H1 (cell line): ENCODE data around the gene TMEM72. TPM values are rescaled to one million over a fixed set of nuclear protein-coding genes. Genes with fewer than 3 reads are reported as not detected.
A peak's percentile ranks its signal among the peaks of the same experiment; 100 is the strongest.

Experiments
- CTCF ChIA-PET: fragments of 300-600 bp; sonication (Branson Sonifier 250); formaldehyde crosslinking; loops from one replicate; lab custom pipeline; 2021; ENCODE audit not compliant: partially characterized antibody; lab: Charles Lee
- POLR2A ChIA-PET: fragments of 300-600 bp; sonication (Branson Sonifier 250); formaldehyde crosslinking; loops from one replicate; lab custom pipeline; 2021; ENCODE audit warnings: inconsistent platforms; ENCODE audit not compliant: partially characterized antibody; lab: Charles Lee
- DNase-seq, 2 experiments: peaks; one replicate each; pipeline versions ENCODE4 v3.0.0 to v3.0.0-alpha.2; 2010 to 2022; ENCODE audit warnings: low spot score in 2 of 2, low read depth in 1 of 2, mixed read lengths in 1 of 2
- FAIRE-seq: peaks from 2 replicates; lab custom pipeline; 2011; peaks lifted over from hg19 to GRCh38; lab: Jason Lieb, UNC
- H2AFZ ChIP-seq: 2 replicates; pipeline ENCODE4 v1.8.1; 2012; ENCODE audit warnings: low read length, inconsistent platforms
- H2AK5ac ChIP-seq: 2 replicates; pipeline ENCODE4 v1.6.1; 2013; ENCODE audit warnings: low read depth, low read length
- H2BK120ac ChIP-seq: replicated peaks from 2 replicates; pipeline ENCODE3; 2013; ENCODE audit warnings: low read depth, low read length, inconsistent platforms
- H2BK12ac ChIP-seq: 2 replicates; pipeline ENCODE4 v1.6.1; 2013; ENCODE audit warnings: low read depth, low read length
- H2BK15ac ChIP-seq: 2 replicates; pipeline ENCODE4 v1.6.1; 2013; ENCODE audit warnings: low read length
- H2BK20ac ChIP-seq: 2 replicates; pipeline ENCODE4 v1.6.1; 2013; ENCODE audit warnings: low read length
- H2BK5ac ChIP-seq: 2 replicates; pipeline ENCODE4 v1.6.1; 2013; ENCODE audit warnings: low read depth, low read length
- H3K14ac ChIP-seq: 2 replicates; pipeline ENCODE4 v1.6.1; 2013; ENCODE audit warnings: inconsistent platforms; ENCODE audit not compliant: insufficient read length
- H3K18ac ChIP-seq: 2 replicates; pipeline ENCODE4 v1.6.1; 2013; ENCODE audit warnings: low read length; ENCODE audit errors: extremely low read depth
- H3K23ac ChIP-seq: 2 replicates; pipeline ENCODE4 v1.6.1; 2013; ENCODE audit warnings: inconsistent platforms; ENCODE audit not compliant: insufficient read length
- H3K23me2 ChIP-seq: 2 replicates; pipeline ENCODE4 v1.6.1; 2013; ENCODE audit warnings: low read depth, low read length
- H3K27ac ChIP-seq: 2 replicates; pipeline ENCODE4 v1.6.1; 2011; ENCODE audit warnings: low read depth, low read length, inconsistent platforms
- H3K27me3 ChIP-seq, 4 experiments: replicated peaks in 1 of 4; 1 replicate in 1 of 4; 2 replicates in 3 of 4; pipeline versions ENCODE4 v1.6.1 to v1.8.1; 2011 to 2013; ENCODE audit warnings: low read length in 3 of 4, mild to moderate bottlenecking in 3 of 4, inconsistent platforms in 2 of 4, mixed read lengths in 2 of 4, moderate library complexity in 1 of 4; ENCODE audit not compliant: control insufficient read depth in 3 of 4, insufficient read depth in 3 of 4; ENCODE audit errors: extremely low read depth in 1 of 4
- H3K36me3 ChIP-seq, 4 experiments: 2 replicates each; pipeline versions ENCODE4 v1.6.1 to v1.8.1; 2011 to 2013; ENCODE audit warnings: mild to moderate bottlenecking in 4 of 4, low read length in 3 of 4, moderate library complexity in 2 of 4, control low read depth in 1 of 4, inconsistent platforms in 1 of 4; ENCODE audit not compliant: insufficient read depth in 4 of 4, control insufficient read depth in 2 of 4
- H3K4ac ChIP-seq: replicated peaks from 2 replicates; pipeline ENCODE3; 2013; ENCODE audit warnings: low read length, low read depth, mixed read lengths, inconsistent platforms; ENCODE audit not compliant: insufficient read length
- H3K4me1 ChIP-seq, 4 experiments: replicated peaks in 1 of 4; 1 replicate in 1 of 4; 2 replicates in 3 of 4; pipeline versions ENCODE4 v1.6.1 to v1.8.1; 2011 to 2013; ENCODE audit warnings: low read length in 3 of 4, inconsistent platforms in 2 of 4, mixed read lengths in 1 of 4; ENCODE audit not compliant: insufficient read depth in 4 of 4, control insufficient read depth in 3 of 4
- H3K4me2 ChIP-seq, 2 experiments: 2 replicates each; pipeline versions ENCODE4 v1.6.1 to v1.8.1; 2011 to 2013; ENCODE audit warnings: low read depth in 2 of 2, low read length in 2 of 2, control low read depth in 1 of 2, inconsistent platforms in 1 of 2, mild to moderate bottlenecking in 1 of 2; ENCODE audit not compliant: insufficient read depth in 1 of 2
- H3K4me3 ChIP-seq, 4 experiments: fragments of 200-600, 300-600 bp in 1 of 4; sonication (generic), shearing (Covaris generic), sonication (Bioruptor Twin) in 1 of 4; 2 replicates each; pipeline versions ENCODE4 v1.5.1 to v1.8.1; 2011 to 2016; ENCODE audit warnings: low read length in 4 of 4, low read depth in 3 of 4, control low read depth in 2 of 4, inconsistent platforms in 2 of 4, mild to moderate bottlenecking in 2 of 4, mixed read lengths in 1 of 4, moderate library complexity in 1 of 4; ENCODE audit not compliant: insufficient read depth in 2 of 4; ENCODE audit errors: extremely low read depth in 1 of 4
- H3K56ac ChIP-seq: replicated peaks from 2 replicates; pipeline ENCODE3; 2013; ENCODE audit warnings: low read depth, mild to moderate bottlenecking, mixed read lengths, low read length, inconsistent platforms; ENCODE audit not compliant: insufficient read length
- H3K79me1 ChIP-seq: 2 replicates; pipeline ENCODE4 v1.6.1; 2013; ENCODE audit warnings: low read depth, low read length, control low read depth
- H3K79me2 ChIP-seq, 2 experiments: 2 replicates each; pipeline versions ENCODE4 v1.6.1 to v1.8.1; 2012 to 2013; ENCODE audit warnings: low read length in 2 of 2, mild to moderate bottlenecking in 2 of 2, inconsistent platforms in 1 of 2; ENCODE audit not compliant: insufficient read depth in 2 of 2, control insufficient read depth in 1 of 2
- H3K9ac ChIP-seq, 4 experiments: replicated peaks in 1 of 4; 1 replicate in 1 of 4; 2 replicates in 3 of 4; pipeline versions ENCODE4 v1.6.1 to v1.8.1; 2011 to 2013; ENCODE audit warnings: low read depth in 3 of 4, low read length in 3 of 4, control low read depth in 2 of 4, mild to moderate bottlenecking in 2 of 4, moderate library complexity in 2 of 4, inconsistent platforms in 1 of 4; ENCODE audit errors: extremely low read depth in 1 of 4
- H3K9me3 ChIP-seq, 2 experiments: 2 replicates each; pipeline versions ENCODE4 v1.6.1 to v1.8.1; 2012 to 2013; ENCODE audit warnings: mild to moderate bottlenecking in 2 of 2, moderate library complexity in 2 of 2, control low read depth in 1 of 2, inconsistent platforms in 1 of 2, low read depth in 1 of 2, low read length in 1 of 2, mixed read lengths in 1 of 2; ENCODE audit not compliant: insufficient read depth in 2 of 2
- H4K20me1 ChIP-seq, 2 experiments: replicated peaks in 1 of 2; 2 replicates each; pipeline versions ENCODE3 to v1.8.1; 2011 to 2013; ENCODE audit warnings: inconsistent platforms in 2 of 2, low read length in 2 of 2, mild to moderate bottlenecking in 1 of 2; ENCODE audit not compliant: insufficient read depth in 2 of 2, control insufficient read depth in 1 of 2
- H4K5ac ChIP-seq: 2 replicates; pipeline ENCODE4 v1.6.1; 2013; ENCODE audit warnings: low read length, low read depth, mixed read lengths, inconsistent platforms; ENCODE audit not compliant: insufficient read length
- H4K8ac ChIP-seq: 2 replicates; pipeline ENCODE4 v1.8.0; 2013; ENCODE audit warnings: mild to moderate bottlenecking, moderate library complexity, low read length, inconsistent platforms; ENCODE audit not compliant: insufficient read depth; ENCODE audit errors: extremely low read depth
- H4K91ac ChIP-seq: replicated peaks from 2 replicates; pipeline ENCODE3; 2013; ENCODE audit warnings: low read length, mixed read lengths, inconsistent platforms; ENCODE audit not compliant: insufficient read length
- ASH2L ChIP-seq: fragments of 200-600, 300-600 bp; sonication (generic); IDR thresholded peaks from one replicate; pipeline ENCODE4 v1.7.1; 2017; ENCODE audit warnings: low read length
- JUND ChIP-seq: IDR thresholded peaks from 2 replicates; pipeline ENCODE4 v1.6.1; 2011; ENCODE audit warnings: mild to moderate bottlenecking, improper control_type of control experiment, low read length
- ZNF274 ChIP-seq: IDR thresholded peaks from 2 replicates; pipeline ENCODE4 v1.7.0; 2012; ENCODE audit warnings: low read length, borderline replicate concordance; ENCODE audit errors: extremely low read depth
- WGBS, 2 experiments: shearing (Covaris generic) in 1 of 2; methylation state at CpG; one replicate each; pipeline versions ENCODE4 v1.1.6 to v1.1.7; 2013 to 2015; ENCODE audit warnings: low lambda C conversion rate in 2 of 2, mixed read lengths in 2 of 2, inconsistent platforms in 1 of 2, low coverage in 1 of 2, missing lambda C conversion rate in 1 of 2; ENCODE audit not compliant: insufficient replicate concordance in 2 of 2, insufficient coverage in 1 of 2, insufficient read length in 1 of 2; ENCODE audit errors: extremely low coverage in 1 of 2, missing lambda C conversion rate in 1 of 2; 5-methylcytosine and 5-hydroxymethylcytosine counted together
- polyA plus RNA-seq, 7 experiments: library from polyadenylated mRNA; depleted of rRNA in 3 of 7; stranded (reverse) in 5 of 7; unstranded in 2 of 7; fragments of >200 nt in 5 of 7; fragments of 200-250 nt in 2 of 7; gene quantifications; 1 replicate in 5 of 7; 2 replicates in 1 of 7; 4 replicates in 1 of 7; pipeline versions ENCODE4 v1.2.1 to v1.2.3, GENCODE V29; 2011 to 2013; ENCODE audit warnings: missing spikeins in 2 of 7, mixed read lengths in 2 of 7
- total RNA-seq: library from RNA; stranded (reverse); fragmentation: NEBNext Ultra II Directional; extraction: Animal tissue kit (Norgen Biotek cat#: 25700); gene quantifications from 2 replicates; pipeline ENCODE4 v1.2.1, GENCODE V29; 2021

TMEM72 gene
- total and polyA plus RNA-seq, 2 of the 8 experiments (the other 6 are each of a cell fraction or from before 2014, with no cell fraction given): not detected

- Histone ChIP-seq H2BK15ac (no peak overlapping the region), H2BK12ac (peak overlapping the region; percentile 45; the same call in 1 of the 2 replicates), H3K4ac (peak overlapping the region; percentile 47), H3K9me3 (no peaks in the 10 kb centered on the region), H3K79me2 (no peaks in the 10 kb centered on the region; a peak in 1 of 4 replicates), H2AK5ac (0 out of 2 replicates have a peak overlapping the region, but pooled peaks have one; percentile 82), H2BK5ac (peak overlapping the region; percentile 36; the same call in 1 of the 2 replicates), H3K36me3 (no peaks in the 10 kb centered on the region), H3K27me3 (peaks cover 0 to 7% (median 3%) of the 10 kb centered on the region in 4 experiments; a peak in 4 of 7 replicates), H2BK120ac (peak overlapping the region; percentile 56), H3K4me1 (peaks cover 25 to 48% (median 33%) of the 10 kb centered on the region in 4 experiments), H3K9ac (no peak overlapping the region; a peak in 2 of 7 replicates), H3K4me3 (peak overlapping the region in 2 of 4 experiments; percentile 0 to 24; a peak in 2 of 8 replicates), H3K27ac (no peak overlapping the region; the same call in 1 of the 2 replicates), H3K23ac (no peak overlapping the region), H4K8ac (peak overlapping the region; percentile 71; the same call in 1 of the 2 replicates), H2BK20ac (peak overlapping the region; percentile 37; the same call in 1 of the 2 replicates), H4K91ac (peak overlapping the region; percentile 87), H4K5ac (peak overlapping the region; percentile 89), H3K56ac (no peak overlapping the region), H2AFZ (peak overlapping the region; percentile 47; the same call in 1 of the 2 replicates), H3K23me2 (peaks cover 8% of the 10 kb centered on the region), H4K20me1 (peaks cover 0 to 2% of the 10 kb centered on the region in 2 experiments), H3K14ac (no peak overlapping the region), H3K18ac (peak overlapping the region; percentile 72), H3K4me2 (peak overlapping the region; percentile 35 to 54), H3K79me1 (peaks cover 5% of the 10 kb centered on the region; the same call in 1 of the 2 replicates)
- ChIA-PET CTCF (interaction anchor here (0.5 to 11.2 kb wide), 11 partner anchors 10 to 270 kb away, joined by 4 to 143 read pairs (median 6); partner anchors contain the start of gene DEPP1), POLR2A (interaction anchor here (0.8 to 3.5 kb wide), 11 partner anchors 9 to 85 kb away, joined by 3 to 17 read pairs (median 7); partner anchors contain the start of genes DEPP1 and ZNF22)
- DNase-seq (peak in 1 of 2 experiments; percentile 59), FAIRE-seq (no peak)
- WGBS, 2 experiments: 71% methylated on average over 14 of the region's 15 CpGs; no CpG with 5 or more reads in 1 of the 2 experiments
- TF ChIP-seq ZNF274 (no peak), ASH2L (peak; percentile 22), JUND (no peak)
Observed at GRCh38 chr10:44963772-44964633, 52.9 kb downstream of the TMEM72 start.
